ENCODE data around the gene TUBGCP6. TPM values are rescaled to one million over a fixed set of nuclear protein-coding genes. Genes with fewer than 3 reads are reported as not detected.

TUBGCP6 gene
- polyA plus RNA-seq, 1 donor from 2014 or later = 74.5 TPM

- peaks cover 5% of the 10 kb centered on the region for H3K79me2 ChIP-seq (replicated peaks; ENCODE audit: insufficient read depth, low read length)
- TF ChIP-seq EP300 (conservative IDR thresholded peaks at IDR 0.05; ENCODE audit: poor library complexity, severe bottlenecking) (no peak), TAF1 (IDR thresholded peaks at IDR 0.05; ENCODE audit: low read depth) (no peak), SMC3 (conservative IDR thresholded peaks at IDR 0.05; ENCODE audit: poor library complexity) (no peak), MXI1 (conservative IDR thresholded peaks at IDR 0.05; ENCODE audit: poor library complexity, severe bottlenecking) (no peak), REST (IDR thresholded peaks at IDR 0.05; ENCODE audit: borderline replicate concordance) (no peak), RAD21 (conservative IDR thresholded peaks at IDR 0.05) (no peak), EZH2 (IDR thresholded peaks at IDR 0.05; ENCODE audit: borderline replicate concordance, insufficient read depth, low read length, poor library complexity, severe bottlenecking) (no peak), POLR2AphosphoS5 (IDR thresholded peaks at IDR 0.05) (no peak)
- TF ChIP-seq, protein P1, sequence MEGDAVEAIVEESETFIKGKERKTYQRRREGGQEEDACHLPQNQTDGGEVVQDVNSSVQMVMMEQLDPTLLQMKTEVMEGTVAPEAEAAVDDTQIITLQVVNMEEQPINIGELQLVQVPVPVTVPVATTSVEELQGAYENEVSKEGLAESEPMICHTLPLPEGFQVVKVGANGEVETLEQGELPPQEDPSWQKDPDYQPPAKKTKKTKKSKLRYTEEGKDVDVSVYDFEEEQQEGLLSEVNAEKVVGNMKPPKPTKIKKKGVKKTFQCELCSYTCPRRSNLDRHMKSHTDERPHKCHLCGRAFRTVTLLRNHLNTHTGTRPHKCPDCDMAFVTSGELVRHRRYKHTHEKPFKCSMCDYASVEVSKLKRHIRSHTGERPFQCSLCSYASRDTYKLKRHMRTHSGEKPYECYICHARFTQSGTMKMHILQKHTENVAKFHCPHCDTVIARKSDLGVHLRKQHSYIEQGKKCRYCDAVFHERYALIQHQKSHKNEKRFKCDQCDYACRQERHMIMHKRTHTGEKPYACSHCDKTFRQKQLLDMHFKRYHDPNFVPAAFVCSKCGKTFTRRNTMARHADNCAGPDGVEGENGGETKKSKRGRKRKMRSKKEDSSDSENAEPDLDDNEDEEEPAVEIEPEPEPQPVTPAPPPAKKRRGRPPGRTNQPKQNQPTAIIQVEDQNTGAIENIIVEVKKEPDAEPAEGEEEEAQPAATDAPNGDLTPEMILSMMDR (IDR thresholded peaks at IDR 0.05; ENCODE audit: poor library complexity, severe bottlenecking) = no peak
- no peaks in the 10 kb centered on the region for H3K36me3 ChIP-seq (ENCODE audit: insufficient read depth, low read length)
Observed at GRCh38 chr22:50286701-50287318, 42.0 kb upstream of the TUBGCP6 start.

GRCh38 chr22:50286275-50286674 is 41.5 kb upstream of the TUBGCP6 start:
- Histone ChIP-seq H2AFZ (ENCODE audit: low read depth, low read length) (no peak overlapping the region), H3K27ac (ENCODE audit: low read length) (no peak overlapping the region), H3K9me3 (ENCODE audit: low read length) (no peaks in the 10 kb centered on the region), H4K20me1 (ENCODE audit: insufficient read depth) (no peaks in the 10 kb centered on the region), H3K4me3 (ENCODE audit: low read length) (no peak overlapping the region), H3K4me2 (ENCODE audit: low read length) (no peak overlapping the region), H3K79me2 (replicated peaks; ENCODE audit: insufficient read depth, low read length) (peaks cover 5% of the 10 kb centered on the region), H3F3A (ENCODE audit: insufficient read depth, low read length, poor library complexity, severe bottlenecking) (no peaks in the 10 kb centered on the region), H3K9me2 (ENCODE audit: insufficient read depth, low read length) (no peaks in the 10 kb centered on the region), H3K36me3 (ENCODE audit: insufficient read depth, low read length) (no peaks in the 10 kb centered on the region), H3K27me3 (ENCODE audit: insufficient read depth, low read depth, low read length) (no peaks in the 10 kb centered on the region), H3K9ac (ENCODE audit: low read length) (no peak overlapping the region)
- TF ChIP-seq POLR2AphosphoS5 (IDR thresholded peaks at IDR 0.05) (no peak), TAF1 (IDR thresholded peaks at IDR 0.05; ENCODE audit: low read depth) (no peak), EP300 (conservative IDR thresholded peaks at IDR 0.05; ENCODE audit: poor library complexity, severe bottlenecking) (no peak), RAD21 (conservative IDR thresholded peaks at IDR 0.05) (no peak), EZH2 (IDR thresholded peaks at IDR 0.05; ENCODE audit: borderline replicate concordance, insufficient read depth, low read length, poor library complexity, severe bottlenecking) (no peak), SMC3 (conservative IDR thresholded peaks at IDR 0.05; ENCODE audit: poor library complexity) (no peak), REST (IDR thresholded peaks at IDR 0.05; ENCODE audit: borderline replicate concordance) (no peak), MXI1 (conservative IDR thresholded peaks at IDR 0.05; ENCODE audit: poor library complexity, severe bottlenecking) (no peak)
- TF ChIP-seq, protein P1 (IDR thresholded peaks at IDR 0.05; ENCODE audit: poor library complexity, severe bottlenecking) = no peak

More at GRCh38 chr22:50286701-50287318, 42.0 kb upstream of the TUBGCP6 start:
- Histone ChIP-seq H3K9me3 (ENCODE audit: low read length) (no peaks in the 10 kb centered on the region), H3K4me3 (ENCODE audit: low read length) (no peak overlapping the region), H4K20me1 (ENCODE audit: insufficient read depth) (no peaks in the 10 kb centered on the region), H3F3A (ENCODE audit: insufficient read depth, low read length, poor library complexity, severe bottlenecking) (no peaks in the 10 kb centered on the region), H3K9ac (ENCODE audit: low read length) (no peak overlapping the region), H3K9me2 (ENCODE audit: insufficient read depth, low read length) (no peaks in the 10 kb centered on the region), H3K4me2 (ENCODE audit: low read length) (no peak overlapping the region), H3K27me3 (ENCODE audit: insufficient read depth, low read depth, low read length) (no peaks in the 10 kb centered on the region), H2AFZ (ENCODE audit: low read depth, low read length) (no peak overlapping the region), H3K27ac (ENCODE audit: low read length) (no peak overlapping the region)

All from neural cell (in vitro differentiated cells).